OCI-LY1 (cell line): Measurements from ENCODE around the gene GRAMD1B.

Experiments
- EZH2 ChIP-seq: fragments of 200-600 bp; sonication (generic), shearing (Covaris generic); IDR thresholded peaks from 2 replicates; pipeline ENCODE4 v1.8.0; 2017; ENCODE audit warnings: borderline replicate concordance, mixed run types, mild to moderate bottlenecking, antibody characterized with exemption, low read length, moderate library complexity, mixed read lengths
- TF ChIP-seq, protein P1 (sequence below): fragments of 200-600 bp; sonication (generic), shearing (Covaris generic); IDR thresholded peaks from 2 replicates; pipeline ENCODE4 v1.5.1; 2017; ENCODE audit warnings: mild to moderate bottlenecking, antibody characterized with exemption, low read length, moderate library complexity, mixed read lengths

GRCh38 chr11:123578778-123579481, 148.9 kb downstream of the GRAMD1B start:
- TF ChIP-seq, protein P1, sequence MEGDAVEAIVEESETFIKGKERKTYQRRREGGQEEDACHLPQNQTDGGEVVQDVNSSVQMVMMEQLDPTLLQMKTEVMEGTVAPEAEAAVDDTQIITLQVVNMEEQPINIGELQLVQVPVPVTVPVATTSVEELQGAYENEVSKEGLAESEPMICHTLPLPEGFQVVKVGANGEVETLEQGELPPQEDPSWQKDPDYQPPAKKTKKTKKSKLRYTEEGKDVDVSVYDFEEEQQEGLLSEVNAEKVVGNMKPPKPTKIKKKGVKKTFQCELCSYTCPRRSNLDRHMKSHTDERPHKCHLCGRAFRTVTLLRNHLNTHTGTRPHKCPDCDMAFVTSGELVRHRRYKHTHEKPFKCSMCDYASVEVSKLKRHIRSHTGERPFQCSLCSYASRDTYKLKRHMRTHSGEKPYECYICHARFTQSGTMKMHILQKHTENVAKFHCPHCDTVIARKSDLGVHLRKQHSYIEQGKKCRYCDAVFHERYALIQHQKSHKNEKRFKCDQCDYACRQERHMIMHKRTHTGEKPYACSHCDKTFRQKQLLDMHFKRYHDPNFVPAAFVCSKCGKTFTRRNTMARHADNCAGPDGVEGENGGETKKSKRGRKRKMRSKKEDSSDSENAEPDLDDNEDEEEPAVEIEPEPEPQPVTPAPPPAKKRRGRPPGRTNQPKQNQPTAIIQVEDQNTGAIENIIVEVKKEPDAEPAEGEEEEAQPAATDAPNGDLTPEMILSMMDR: no peak
- no peak for TF ChIP-seq EZH2
